ENCODE results near the gene IQCE.

IQCE gene

GRCh38 chr7:2577914-2578680 lies 19.3 kb downstream of the IQCE start:
- Histone ChIP-seq H3K4me3 (ENCODE audit: low read depth in 1 of 5, low read length in 5 of 5) (no peak overlapping the region), H3K27ac (ENCODE audit: low read depth, low read length) (no peak overlapping the region), H3K27me3 (ENCODE audit: control insufficient read depth in 5 of 5, insufficient read depth in 4 of 5, low read length in 5 of 5) (no peaks in the 10 kb centered on the region), H3K36me3 (ENCODE audit: control insufficient read depth in 5 of 5, insufficient read depth in 5 of 5, low read length in 5 of 5) (peaks cover 0 to 42% (median 36%) of the 10 kb centered on the region in 5 donors), H3K9me3 (ENCODE audit: control insufficient read depth in 5 of 5, low read length in 5 of 5) (no peaks in the 10 kb centered on the region), H3K9ac (ENCODE audit: low read length in 5 of 5) (no peak overlapping the region), H3K4me1 (ENCODE audit: control insufficient read depth in 5 of 5, insufficient read depth in 5 of 5, low read length in 5 of 5) (no peaks in the 10 kb centered on the region)

- H3K27me3 ChIP-seq (ENCODE audit: control insufficient read depth in 5 of 5, insufficient read depth in 4 of 5, low read length in 5 of 5): no peaks in the 10 kb centered on the region
- H3K9ac ChIP-seq (ENCODE audit: low read length in 5 of 5): no peak overlapping the region
- H3K4me3 ChIP-seq (ENCODE audit: low read depth in 1 of 5, low read length in 5 of 5): no peak overlapping the region
- H3K4me1 ChIP-seq (ENCODE audit: control insufficient read depth in 5 of 5, insufficient read depth in 5 of 5, low read length in 5 of 5): no peaks in the 10 kb centered on the region
- H3K36me3 ChIP-seq (ENCODE audit: control insufficient read depth in 5 of 5, insufficient read depth in 5 of 5, low read length in 5 of 5): peaks cover 0 to 41% (median 33%) of the 10 kb centered on the region in 5 donors
- H3K9me3 ChIP-seq (ENCODE audit: control insufficient read depth in 5 of 5, low read length in 5 of 5): no peaks in the 10 kb centered on the region
- H3K27ac ChIP-seq (ENCODE audit: low read depth, low read length): no peak overlapping the region
Observed at GRCh38 chr7:2580636-2581035, 21.9 kb downstream of the IQCE start.

- Histone ChIP-seq H3K4me1 (ENCODE audit: control insufficient read depth in 5 of 5, insufficient read depth in 5 of 5, low read length in 5 of 5) (no peaks in the 10 kb centered on the region), H3K9ac (ENCODE audit: low read length in 5 of 5) (no peak overlapping the region), H3K27me3 (ENCODE audit: control insufficient read depth in 5 of 5, insufficient read depth in 4 of 5, low read length in 5 of 5) (no peaks in the 10 kb centered on the region), H3K9me3 (ENCODE audit: control insufficient read depth in 5 of 5, low read length in 5 of 5) (no peaks in the 10 kb centered on the region), H3K36me3 (ENCODE audit: control insufficient read depth in 5 of 5, insufficient read depth in 5 of 5, low read length in 5 of 5) (peaks cover 0 to 40% (median 37%) of the 10 kb centered on the region in 5 donors), H3K27ac (ENCODE audit: low read depth, low read length) (no peak overlapping the region), H3K4me3 (ENCODE audit: low read depth in 1 of 5, low read length in 5 of 5) (no peak overlapping the region)
Observed at GRCh38 chr7:2582006-2582735, 23.4 kb downstream of the IQCE start.

- Histone ChIP-seq H3K4me1 (ENCODE audit: control insufficient read depth in 5 of 5, insufficient read depth in 5 of 5, low read length in 5 of 5) (no peaks in the 10 kb centered on the region), H3K27ac (ENCODE audit: low read depth, low read length) (no peak overlapping the region), H3K9me3 (ENCODE audit: control insufficient read depth in 5 of 5, low read length in 5 of 5) (no peaks in the 10 kb centered on the region), H3K9ac (ENCODE audit: low read length in 5 of 5) (no peak overlapping the region), H3K36me3 (ENCODE audit: control insufficient read depth in 5 of 5, insufficient read depth in 5 of 5, low read length in 5 of 5) (peaks cover 0 to 38% (median 35%) of the 10 kb centered on the region in 5 donors), H3K4me3 (ENCODE audit: low read depth in 1 of 5, low read length in 5 of 5) (no peak overlapping the region), H3K27me3 (ENCODE audit: control insufficient read depth in 5 of 5, insufficient read depth in 4 of 5, low read length in 5 of 5) (no peaks in the 10 kb centered on the region)
Observed at GRCh38 chr7:2583798-2584580, 25.2 kb downstream of the IQCE start.

GRCh38 chr7:2585446-2585845 lies 26.7 kb downstream of the IQCE start:
- no peak overlapping the region for H3K9ac ChIP-seq (ENCODE audit: low read length in 5 of 5)
- no peak overlapping the region for H3K4me3 ChIP-seq (ENCODE audit: low read depth in 1 of 5, low read length in 5 of 5)
- no peaks in the 10 kb centered on the region for H3K27me3 ChIP-seq (ENCODE audit: control insufficient read depth in 5 of 5, insufficient read depth in 4 of 5, low read length in 5 of 5)
- H3K9me3 ChIP-seq (ENCODE audit: control insufficient read depth in 5 of 5, low read length in 5 of 5): no peaks in the 10 kb centered on the region
- H3K27ac ChIP-seq (ENCODE audit: low read depth, low read length): no peak overlapping the region
- no peaks in the 10 kb centered on the region for H3K4me1 ChIP-seq (ENCODE audit: control insufficient read depth in 5 of 5, insufficient read depth in 5 of 5, low read length in 5 of 5)
- peaks cover 0 to 47% (median 37%) of the 10 kb centered on the region in 5 donors for H3K36me3 ChIP-seq (ENCODE audit: control insufficient read depth in 5 of 5, insufficient read depth in 5 of 5, low read length in 5 of 5)

- no peaks in the 10 kb centered on the region for H3K27me3 ChIP-seq (ENCODE audit: control insufficient read depth in 5 of 5, insufficient read depth in 4 of 5, low read length in 5 of 5)
- H3K36me3 ChIP-seq (ENCODE audit: control insufficient read depth in 5 of 5, insufficient read depth in 5 of 5, low read length in 5 of 5): peaks cover 0 to 57% (median 43%) of the 10 kb centered on the region in 5 donors
- H3K27ac ChIP-seq (ENCODE audit: low read depth, low read length): no peak overlapping the region
- H3K9me3 ChIP-seq (ENCODE audit: control insufficient read depth in 5 of 5, low read length in 5 of 5): no peaks in the 10 kb centered on the region
- no peak overlapping the region for H3K4me3 ChIP-seq (ENCODE audit: low read depth in 1 of 5, low read length in 5 of 5)
- H3K9ac ChIP-seq (ENCODE audit: low read length in 5 of 5): no peak overlapping the region
- no peaks in the 10 kb centered on the region for H3K4me1 ChIP-seq (ENCODE audit: control insufficient read depth in 5 of 5, insufficient read depth in 5 of 5, low read length in 5 of 5)
Observed at GRCh38 chr7:2586326-2587020, 27.7 kb downstream of the IQCE start.

- no peaks in the 10 kb centered on the region for H3K9me3 ChIP-seq (ENCODE audit: control insufficient read depth in 5 of 5, low read length in 5 of 5)
- no peaks in the 10 kb centered on the region for H3K27me3 ChIP-seq (ENCODE audit: control insufficient read depth in 5 of 5, insufficient read depth in 4 of 5, low read length in 5 of 5)
- H3K27ac ChIP-seq (ENCODE audit: low read depth, low read length): no peak overlapping the region
- no peak overlapping the region for H3K9ac ChIP-seq (ENCODE audit: low read length in 5 of 5)
- H3K4me3 ChIP-seq (ENCODE audit: low read depth in 1 of 5, low read length in 5 of 5): no peak overlapping the region
- H3K36me3 ChIP-seq (ENCODE audit: control insufficient read depth in 5 of 5, insufficient read depth in 5 of 5, low read length in 5 of 5): peaks cover 0 to 63% (median 46%) of the 10 kb centered on the region in 5 donors
- no peaks in the 10 kb centered on the region for H3K4me1 ChIP-seq (ENCODE audit: control insufficient read depth in 5 of 5, insufficient read depth in 5 of 5, low read length in 5 of 5)
Observed at GRCh38 chr7:2587134-2587533, 28.4 kb downstream of the IQCE start.

- H3K36me3 ChIP-seq (ENCODE audit: control insufficient read depth in 5 of 5, insufficient read depth in 5 of 5, low read length in 5 of 5): peaks cover 0 to 69% (median 52%) of the 10 kb centered on the region in 5 donors
- H3K27me3 ChIP-seq (ENCODE audit: control insufficient read depth in 5 of 5, insufficient read depth in 4 of 5, low read length in 5 of 5): no peaks in the 10 kb centered on the region
- no peak overlapping the region for H3K27ac ChIP-seq (ENCODE audit: low read depth, low read length)
- H3K9me3 ChIP-seq (ENCODE audit: control insufficient read depth in 5 of 5, low read length in 5 of 5): no peaks in the 10 kb centered on the region
- H3K4me1 ChIP-seq (ENCODE audit: control insufficient read depth in 5 of 5, insufficient read depth in 5 of 5, low read length in 5 of 5): no peaks in the 10 kb centered on the region
- no peak overlapping the region for H3K4me3 ChIP-seq (ENCODE audit: low read depth in 1 of 5, low read length in 5 of 5)
- H3K9ac ChIP-seq (ENCODE audit: low read length in 5 of 5): no peak overlapping the region
Observed at GRCh38 chr7:2587778-2588177, 29.0 kb downstream of the IQCE start.

- H3K9ac ChIP-seq (ENCODE audit: low read length in 5 of 5): no peak overlapping the region
- no peaks in the 10 kb centered on the region for H3K27me3 ChIP-seq (ENCODE audit: control insufficient read depth in 5 of 5, insufficient read depth in 4 of 5, low read length in 5 of 5)
- no peak overlapping the region for H3K4me3 ChIP-seq (ENCODE audit: low read depth in 1 of 5, low read length in 5 of 5)
- H3K36me3 ChIP-seq (ENCODE audit: control insufficient read depth in 5 of 5, insufficient read depth in 5 of 5, low read length in 5 of 5): peaks cover 0 to 76% (median 58%) of the 10 kb centered on the region in 5 donors
- no peak overlapping the region for H3K27ac ChIP-seq (ENCODE audit: low read depth, low read length)
- H3K9me3 ChIP-seq (ENCODE audit: control insufficient read depth in 5 of 5, low read length in 5 of 5): no peaks in the 10 kb centered on the region
- no peaks in the 10 kb centered on the region for H3K4me1 ChIP-seq (ENCODE audit: control insufficient read depth in 5 of 5, insufficient read depth in 5 of 5, low read length in 5 of 5)
Observed at GRCh38 chr7:2589341-2589740, 30.6 kb downstream of the IQCE start.
